IMR-90 (cell line): ENCODE results near the gene ZNF202. TPM values are rescaled to one million over a fixed set of nuclear protein-coding genes. Genes with fewer than 3 reads are reported as not detected.

Experiments
- ATAC-seq: fragments of 200-7000 bp; cut with Tn5 transposase; 2 replicates; pipeline ENCODE4 v1.9.1; 2020; ENCODE audit warnings: low read depth, mild to moderate bottlenecking, moderate library complexity
- BruUV-seq: library from RNA; stranded (reverse); fragments of 400-500 nt; replicated peaks from 2 replicates; lab custom pipeline; 2021; lab: Mats Ljungman, UMichigan
- CTCF ChIA-PET: fragments of 300-600 bp; formaldehyde crosslinking; extraction: SDS; loops from one replicate; lab custom pipeline; 2021; ENCODE audit warnings: antibody characterized with exemption; lab: Yijun Ruan, JAX
- POLR2A ChIA-PET: fragments of 300-600 bp; sonication (Branson Sonifier 250); formaldehyde crosslinking; loops from one replicate; lab custom pipeline; 2022; ENCODE audit warnings: antibody characterized with exemption; ENCODE audit not compliant: unreplicated experiment; lab: Charles Lee
- DNase-seq: peaks from one replicate; pipeline ENCODE4 v3.0.0; 2013
- H2AFZ ChIP-seq: replicated peaks from 2 replicates; pipeline ENCODE3; 2013; ENCODE audit warnings: low read length, mild to moderate bottlenecking; ENCODE audit not compliant: poor library complexity
- H2AK5ac ChIP-seq: 2 replicates; pipeline ENCODE4 v1.6.1; 2013; ENCODE audit warnings: low read depth, low read length, inconsistent platforms
- H2AK9ac ChIP-seq: replicated peaks from 2 replicates; pipeline ENCODE3; 2013; ENCODE audit warnings: mild to moderate bottlenecking, low read depth, low read length, moderate library complexity; ENCODE audit not compliant: poor library complexity
- H2BK120ac ChIP-seq: 2 replicates; pipeline ENCODE4 v1.6.1; 2013; ENCODE audit warnings: low read depth, low read length, inconsistent platforms
- H2BK15ac ChIP-seq: 3 replicates; pipeline ENCODE4 v1.6.1; 2013; ENCODE audit warnings: low read depth, low read length, inconsistent platforms
- H2BK20ac ChIP-seq: 2 replicates; pipeline ENCODE4 v1.6.1; 2013; ENCODE audit warnings: low read depth, mild to moderate bottlenecking, inconsistent platforms, low read length, moderate library complexity
- H2BK5ac ChIP-seq: 2 replicates; pipeline ENCODE4 v1.6.1; 2013; ENCODE audit warnings: mild to moderate bottlenecking, low read depth, low read length, inconsistent platforms; ENCODE audit not compliant: poor library complexity, severe bottlenecking
- H3K14ac ChIP-seq: replicated peaks from 2 replicates; pipeline ENCODE4 v1.6.1; 2013; ENCODE audit warnings: low read depth, low read length, inconsistent platforms
- H3K18ac ChIP-seq: 2 replicates; pipeline ENCODE4 v1.6.1; 2013; ENCODE audit warnings: low read depth, low read length, control low read depth
- H3K23ac ChIP-seq: 2 replicates; pipeline ENCODE4 v1.6.1; 2013; ENCODE audit warnings: low read depth, low read length, inconsistent platforms
- H3K27ac ChIP-seq: 2 replicates; pipeline ENCODE4 v1.5.1; 2013; ENCODE audit warnings: mild to moderate bottlenecking, control low read depth, low read length; ENCODE audit not compliant: insufficient read depth
- H3K27me3 ChIP-seq: 2 replicates; pipeline ENCODE4 v1.6.1; 2013; ENCODE audit warnings: low read length; ENCODE audit not compliant: control insufficient read depth, insufficient read depth
- H3K36me3 ChIP-seq: 2 replicates; pipeline ENCODE4 v1.6.1; 2013; ENCODE audit warnings: low read length, mixed read lengths; ENCODE audit not compliant: control insufficient read depth, insufficient read depth
- H3K4ac ChIP-seq: 2 replicates; pipeline ENCODE4 v1.6.1; 2013; ENCODE audit warnings: low read depth, low read length, inconsistent platforms
- H3K4me1 ChIP-seq: 2 replicates; pipeline ENCODE4 v1.6.1; 2013; ENCODE audit warnings: low read length, mixed read lengths; ENCODE audit not compliant: control insufficient read depth, insufficient read depth
- H3K4me2 ChIP-seq: 2 replicates; pipeline ENCODE4 v1.6.1; 2013; ENCODE audit warnings: low read depth, mild to moderate bottlenecking, control low read depth, low read length, moderate library complexity
- H3K4me3 ChIP-seq: 2 replicates; pipeline ENCODE4 v1.5.1; 2013; ENCODE audit warnings: low read depth, mild to moderate bottlenecking, control low read depth, low read length, moderate library complexity; ENCODE audit not compliant: insufficient read depth
- H3K56ac ChIP-seq: 2 replicates; pipeline ENCODE4 v1.6.1; 2013; ENCODE audit warnings: low read length, inconsistent platforms; ENCODE audit not compliant: insufficient read depth; ENCODE audit errors: extremely low read depth
- H3K79me1 ChIP-seq, 2 experiments: 2 replicates each; pipeline ENCODE4 v1.6.1; 2013; ENCODE audit warnings: low read length in 2 of 2, inconsistent platforms in 1 of 2, low read depth in 1 of 2
- H3K9ac ChIP-seq: 2 replicates; pipeline ENCODE4 v1.6.1; 2013; ENCODE audit warnings: low read depth, low read length, control low read depth
- H3K9me1 ChIP-seq: 2 replicates; pipeline ENCODE4 v1.6.1; 2013; ENCODE audit warnings: low read length, inconsistent platforms; ENCODE audit not compliant: insufficient read depth
- H3K9me3 ChIP-seq: 2 replicates; pipeline ENCODE4 v1.6.1; 2013; ENCODE audit warnings: low read length; ENCODE audit not compliant: control insufficient read depth, insufficient read depth
- H4K20me1 ChIP-seq: 2 replicates; pipeline ENCODE4 v1.6.1; 2013; ENCODE audit warnings: low read length, inconsistent platforms; ENCODE audit not compliant: insufficient read depth
- H4K5ac ChIP-seq: 2 replicates; pipeline ENCODE4 v1.6.1; 2013; ENCODE audit warnings: mild to moderate bottlenecking, low read depth, low read length, control low read depth
- H4K8ac ChIP-seq, 2 experiments: 2 replicates each; pipeline ENCODE4 v1.6.1; 2013; ENCODE audit warnings: low read depth in 2 of 2, low read length in 2 of 2, control low read depth in 1 of 2, inconsistent platforms in 1 of 2
- H4K91ac ChIP-seq: 2 replicates; pipeline ENCODE4 v1.6.1; 2013; ENCODE audit warnings: low read depth, low read length, inconsistent platforms; ENCODE audit not compliant: insufficient read depth
- BHLHE40 ChIP-seq: fragments of 150-350 bp; IDR thresholded peaks from 2 replicates; pipeline ENCODE4 v1.6.1; 2016; ENCODE audit warnings: mild to moderate bottlenecking, low read depth, low read length
- CHD1 ChIP-seq: IDR thresholded peaks from 2 replicates; pipeline ENCODE4 v1.6.1; 2012; ENCODE audit warnings: low read depth, low read length, improper control_type of control experiment
- CTCF ChIP-seq: conservative IDR thresholded peaks from 2 replicates; pipeline ENCODE4 v1.5.1; 2012; ENCODE audit warnings: mild to moderate bottlenecking, low read depth, low read length, improper control_type of control experiment
- MAZ ChIP-seq: IDR thresholded peaks from 2 replicates; pipeline ENCODE4 v1.6.1; 2012; ENCODE audit warnings: low read depth, mild to moderate bottlenecking, low read length, improper control_type of control experiment, moderate library complexity, borderline replicate concordance
- POLR2A ChIP-seq: IDR thresholded peaks from 2 replicates; pipeline ENCODE4 v1.6.1; 2012; ENCODE audit warnings: mild to moderate bottlenecking, low read depth, low read length
- RCOR1 ChIP-seq: IDR thresholded peaks from 2 replicates; pipeline ENCODE4 v1.6.1; 2012; ENCODE audit warnings: mild to moderate bottlenecking, low read length, improper control_type of control experiment; ENCODE audit not compliant: insufficient replicate concordance
- SMC3 ChIP-seq: fragments of 150-350 bp; IDR thresholded peaks from 2 replicates; pipeline ENCODE4 v1.6.1; 2016; ENCODE audit warnings: low read depth, mild to moderate bottlenecking, antibody characterized with exemption, low read length, moderate library complexity
- WGBS, 2 experiments: methylation state at CpG; one replicate each; pipeline versions ENCODE4 v1.1.5 to v1.1.7; 2013; ENCODE audit warnings: missing lambda C conversion rate in 2 of 2; ENCODE audit not compliant: insufficient read length in 1 of 2; ENCODE audit errors: extremely low coverage in 2 of 2; 5-methylcytosine and 5-hydroxymethylcytosine counted together
- dilution Hi-C: fragments of 300-500 bp; cut with HindIII; formaldehyde crosslinking; loops from one replicate; pipeline ENCODE4 v1.14.3; 2018; ENCODE audit warnings: low sequenced_read_pairs; ENCODE audit not compliant: unreplicated experiment
- in situ Hi-C: fragments of 300-500 bp; cut with MboI; formaldehyde crosslinking; loops from 3 replicates; pipeline ENCODE4 v1.14.3; 2019; ENCODE audit warnings: low sequenced_read_pairs, inconsistent platforms, mixed read lengths
- intact Hi-C: fragments of 100-400 bp; cut with micrococcal nuclease; formaldehyde crosslinking; loops from 2 replicates; pipeline ENCODE4 v1.10.0; 2022
- polyA plus RNA-seq, 3 experiments: library from polyadenylated mRNA; depleted of rRNA; stranded (reverse); fragments of >200 nt; gene quantifications; 2 replicates each; pipeline ENCODE4 v1.2.3, GENCODE V29; 2012; ENCODE audit warnings: low replicate concordance in 1 of 3
- total RNA-seq: library from RNA; depleted of rRNA; stranded (reverse); fragments of >200 nt; gene quantifications from 2 replicates; pipeline ENCODE4 v1.2.3, GENCODE V29; 2012

Gene ZNF202
- total and polyA plus RNA-seq, 2 of the 4 experiments (the other 2 are of a cell fraction) = 7.7 to 8.2 TPM

GRCh38 chr11:123696183-123696582, 45.3 kb downstream of the ZNF202 start:
- no peak overlapping the region for H2BK5ac ChIP-seq
- no peak overlapping the region for H3K4me2 ChIP-seq
- WGBS, 2 experiments = no CpG with 5 or more reads among the region's 2 CpGs
- no peak overlapping the region for H3K27ac ChIP-seq
- H2AK5ac ChIP-seq = no peak overlapping the region
- no peak for TF ChIP-seq BHLHE40
- TF ChIP-seq CHD1 = no peak
- TF ChIP-seq POLR2A = no peak
- peak; percentile 23; the same call in 1 of the 2 replicates for TF ChIP-seq CTCF
- no peak for TF ChIP-seq MAZ
- TF ChIP-seq SMC3 = no peak
- no peak for TF ChIP-seq RCOR1
- intact Hi-C loops = no loop called here
- in situ Hi-C loops = no loop called here
- no peak overlapping the region for H3K14ac ChIP-seq
- no peak overlapping the region for H4K91ac ChIP-seq
- H3K56ac ChIP-seq = no peak overlapping the region
- H3K4me3 ChIP-seq = no peak overlapping the region
- H3K4me1 ChIP-seq = no peaks in the 10 kb centered on the region
- dilution Hi-C loops = no loop called here
- no peak overlapping the region for H4K8ac ChIP-seq
- no peak overlapping the region for H3K23ac ChIP-seq
- H2AFZ ChIP-seq = no peak overlapping the region
- no peaks in the 10 kb centered on the region for H3K79me1 ChIP-seq
- no peak overlapping the region for H2BK15ac ChIP-seq
- no peak overlapping the region for H2BK120ac ChIP-seq
- H2AK9ac ChIP-seq = no peak overlapping the region
- no peaks in the 10 kb centered on the region for H3K9me1 ChIP-seq
- no peaks in the 10 kb centered on the region for H4K20me1 ChIP-seq
- H4K5ac ChIP-seq = no peak overlapping the region
- peaks cover 6% of the 10 kb centered on the region for H3K27me3 ChIP-seq
- ChIA-PET POLR2A (no interaction called here), CTCF (no interaction called here)
- H3K18ac ChIP-seq = no peak overlapping the region
- no peak overlapping the region for H2BK20ac ChIP-seq
- H3K9me3 ChIP-seq = no peaks in the 10 kb centered on the region
- no TSS peak for BruUV-seq
- ATAC-seq = no peak
- H3K9ac ChIP-seq = no peak overlapping the region
- H3K4ac ChIP-seq = no peak overlapping the region
- H3K36me3 ChIP-seq = no peaks in the 10 kb centered on the region
- DNase-seq = no peak
